ENCODE data around the gene PCBP3.
"Not testable (repeated sequence)": the region's sequence is repeated elsewhere in the genome, so short reads cannot be mapped to it uniquely, and the experiment has no call there.

- not testable (repeated sequence) for TF ChIP-seq CTCF (conservative IDR thresholded peaks at IDR 0.05); ZFX (IDR thresholded peaks at IDR 0.05)
Observed at GRCh38 chr21:45626127-45626526, 17.4 kb upstream of the PCBP3 start.

All from C4-2B (cell line).